Fibroblast of the aortic adventitia (primary cell): ENCODE results near the gene MAP3K6. TPM values are rescaled to one million over a fixed set of nuclear protein-coding genes. Genes with fewer than 3 reads are reported as not detected.
A peak's percentile ranks its signal among the peaks of the same experiment; 100 is the strongest.

Experiments
- DNase-seq: peaks from one replicate; pipeline ENCODE4 v3.0.0-alpha.2; 2010; ENCODE audit warnings: low read depth
- H3K4me3 ChIP-seq: 2 replicates; pipeline ENCODE4 v1.5.1; 2011; ENCODE audit warnings: low read depth, mild to moderate bottlenecking, control low read depth, low read length, moderate library complexity
- CTCF ChIP-seq: IDR thresholded peaks from 2 replicates; pipeline ENCODE4 v1.5.1; 2011; ENCODE audit warnings: mild to moderate bottlenecking, low read length, control low read depth, inconsistent platforms; ENCODE audit not compliant: insufficient read depth
- total RNA-seq: library from RNA; depleted of rRNA; stranded (reverse); fragments of >200 nt; gene quantifications from 2 replicates; pipeline ENCODE4 v1.2.3, GENCODE V29; 2012; ENCODE audit warnings: low replicate concordance

Gene MAP3K6
- total RNA-seq, 1 donor: 18.2 TPM

DNA sequence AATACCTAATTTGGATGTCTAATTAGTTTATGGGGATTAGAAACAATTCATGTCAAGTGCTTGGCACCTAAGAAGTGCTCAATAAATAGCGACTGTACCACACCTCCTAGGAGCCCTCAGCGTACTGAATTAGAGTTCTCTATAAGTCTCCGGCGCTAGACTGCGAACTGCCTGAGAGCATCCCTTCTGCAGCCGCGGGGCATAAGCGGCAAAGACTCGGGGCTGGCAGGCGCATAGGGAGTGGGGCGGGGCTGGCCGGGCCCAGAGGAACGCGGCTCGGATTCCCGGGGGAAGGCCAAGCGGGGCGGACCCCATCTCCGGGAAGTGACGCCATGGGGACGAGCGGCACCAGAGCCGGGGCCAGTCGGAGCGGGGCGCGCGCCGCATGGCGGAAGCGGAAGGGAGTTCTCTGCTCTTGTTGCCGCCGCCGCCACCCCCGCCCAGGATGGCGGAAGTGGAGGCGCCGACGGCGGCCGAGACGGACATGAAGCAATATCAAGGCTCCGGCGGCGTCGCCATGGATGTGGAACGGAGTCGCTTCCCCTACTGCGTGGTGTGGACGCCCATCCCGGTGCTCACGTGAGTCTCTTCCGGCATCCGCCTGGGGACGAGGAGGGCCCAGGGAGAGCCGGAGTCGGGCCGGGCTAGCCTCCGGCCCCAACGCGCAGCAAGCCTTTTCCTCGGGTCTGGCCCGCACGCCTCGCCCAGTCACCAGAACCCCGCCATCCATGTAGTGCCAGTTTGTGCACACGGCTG, 44.8 kb downstream of the MAP3K6 start, which contains the start of gene TMEM222:
TSS of gene TMEM222 (plus strand) at position 351 of the 756 bp plus-strand sequence. CDS start at position 386, 35 bp downstream.
- peak; percentile 94 for DNase-seq
- H3K4me3 ChIP-seq: peak within 1 kb of the TSS; percentile 100
- peak; percentile 13 for TF ChIP-seq CTCF

DNA sequence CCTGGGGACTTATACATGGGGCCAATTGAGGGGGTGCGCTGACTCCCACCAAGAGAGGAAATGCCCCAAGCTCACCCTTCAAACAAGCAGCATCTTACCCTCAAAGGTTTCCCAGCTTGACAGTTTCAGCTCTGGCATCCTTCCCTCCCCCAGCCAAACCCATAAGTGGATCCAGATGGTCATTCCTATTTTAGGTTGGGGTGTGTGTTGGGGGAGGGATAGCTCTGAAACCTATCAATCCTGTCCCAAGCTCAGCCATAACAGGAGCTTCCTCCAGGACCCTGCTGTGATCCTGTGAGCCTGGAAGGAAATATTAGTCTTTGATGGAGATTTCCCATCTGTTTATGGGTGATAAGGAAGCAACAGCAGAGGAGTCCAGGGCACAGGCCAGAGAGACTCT, 48.2 kb downstream of the MAP3K6 start:
- H3K4me3 ChIP-seq: no peak overlapping the region
- DNase-seq: peak; percentile 64
- no peak for TF ChIP-seq CTCF

DNA sequence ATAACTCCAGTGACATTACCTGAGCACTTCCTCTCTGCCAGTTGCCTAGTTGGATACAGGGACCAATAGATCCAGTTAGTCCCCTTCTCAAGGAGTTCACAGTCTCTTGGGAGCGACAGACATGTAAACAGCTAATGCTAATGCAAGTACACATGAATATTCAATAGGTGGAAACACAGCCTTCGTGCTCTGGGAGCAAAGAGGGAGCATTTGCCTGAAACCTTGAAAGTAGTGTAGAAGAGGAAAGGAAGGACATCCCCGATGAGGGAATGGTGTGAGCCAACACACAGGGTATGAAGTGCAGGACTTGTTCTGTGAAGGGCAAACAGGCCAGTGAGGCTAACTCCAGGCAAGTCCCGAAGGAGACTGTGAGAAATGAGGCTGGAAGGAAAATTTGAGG, 48.6 kb downstream of the MAP3K6 start:
- H3K4me3 ChIP-seq: no peak overlapping the region
- no peak for DNase-seq
- no peak for TF ChIP-seq CTCF

- no peak for TF ChIP-seq CTCF
- no peak for DNase-seq
- H3K4me3 ChIP-seq: no peak overlapping the region
Measured at GRCh38 chr1:27316860-27317259, 49.9 kb downstream of the MAP3K6 start.

- DNase-seq: no peak
- no peak overlapping the region for H3K4me3 ChIP-seq
- no peak for TF ChIP-seq CTCF
Measured at GRCh38 chr1:27314737-27315136, 52.0 kb downstream of the MAP3K6 start.

- DNase-seq: no peak
- no peak overlapping the region for H3K4me3 ChIP-seq
- no peak for TF ChIP-seq CTCF
Measured at GRCh38 chr1:27314169-27314568, 52.6 kb downstream of the MAP3K6 start.
